ENCODE results near the gene UBE2G2.

UBE2G2 gene, protein sequence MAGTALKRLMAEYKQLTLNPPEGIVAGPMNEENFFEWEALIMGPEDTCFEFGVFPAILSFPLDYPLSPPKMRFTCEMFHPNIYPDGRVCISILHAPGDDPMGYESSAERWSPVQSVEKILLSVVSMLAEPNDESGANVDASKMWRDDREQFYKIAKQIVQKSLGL

DNA sequence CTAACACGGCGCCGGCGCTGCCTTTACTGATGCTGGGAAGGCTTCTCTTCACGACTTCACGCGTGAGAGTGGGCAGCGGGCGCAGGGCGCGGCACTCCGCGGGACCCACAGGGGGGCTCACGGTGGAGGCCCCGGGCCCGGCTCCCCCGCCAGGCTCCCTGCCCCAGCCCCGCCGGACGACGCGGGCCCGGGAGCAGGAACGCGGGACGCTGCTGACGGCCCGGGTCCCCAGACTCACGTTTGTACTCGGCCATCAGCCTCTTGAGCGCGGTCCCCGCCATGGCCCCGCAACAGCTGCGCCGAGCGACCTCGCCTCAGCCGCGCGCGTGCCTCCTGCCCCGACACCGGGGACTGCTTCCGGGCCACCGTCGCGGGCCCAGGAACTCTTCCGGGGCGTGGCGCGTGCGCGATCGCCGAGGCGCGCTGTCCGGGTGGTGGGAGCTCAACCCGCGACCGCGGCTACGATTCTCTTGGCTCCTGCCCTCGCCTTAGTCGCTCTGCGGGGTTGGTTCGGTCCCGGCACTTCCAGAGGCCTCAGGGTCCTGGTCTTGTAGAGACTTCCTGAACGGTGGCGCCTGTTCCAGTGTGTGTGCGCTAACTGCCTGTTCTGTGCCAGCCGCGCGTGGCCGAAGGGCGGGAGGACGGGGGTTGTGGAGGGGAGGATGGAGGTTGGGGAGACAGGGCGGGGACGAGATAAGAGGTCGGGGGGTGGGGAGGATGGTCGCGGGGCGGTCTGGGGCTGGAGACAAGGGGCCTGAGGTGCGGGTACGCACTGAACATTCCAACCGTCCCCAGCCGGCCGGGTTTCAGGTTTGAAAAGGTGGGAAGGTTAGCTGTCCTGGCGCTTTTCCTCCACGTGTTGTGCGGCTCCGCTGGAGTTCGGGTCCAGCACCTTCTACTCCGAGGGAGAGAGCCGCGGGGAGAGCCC is at the start of gene UBE2G2:
Gene UBE2G2 (minus strand): TSS at position 353 of the 928 bp plus-strand sequence. CDS start 72 bp downstream, at position 281.
- no peak for TF ChIP-seq ZFX (IDR thresholded peaks at IDR 0.05; ENCODE audit: borderline replicate concordance)
- TF ChIP-seq, protein P1, sequence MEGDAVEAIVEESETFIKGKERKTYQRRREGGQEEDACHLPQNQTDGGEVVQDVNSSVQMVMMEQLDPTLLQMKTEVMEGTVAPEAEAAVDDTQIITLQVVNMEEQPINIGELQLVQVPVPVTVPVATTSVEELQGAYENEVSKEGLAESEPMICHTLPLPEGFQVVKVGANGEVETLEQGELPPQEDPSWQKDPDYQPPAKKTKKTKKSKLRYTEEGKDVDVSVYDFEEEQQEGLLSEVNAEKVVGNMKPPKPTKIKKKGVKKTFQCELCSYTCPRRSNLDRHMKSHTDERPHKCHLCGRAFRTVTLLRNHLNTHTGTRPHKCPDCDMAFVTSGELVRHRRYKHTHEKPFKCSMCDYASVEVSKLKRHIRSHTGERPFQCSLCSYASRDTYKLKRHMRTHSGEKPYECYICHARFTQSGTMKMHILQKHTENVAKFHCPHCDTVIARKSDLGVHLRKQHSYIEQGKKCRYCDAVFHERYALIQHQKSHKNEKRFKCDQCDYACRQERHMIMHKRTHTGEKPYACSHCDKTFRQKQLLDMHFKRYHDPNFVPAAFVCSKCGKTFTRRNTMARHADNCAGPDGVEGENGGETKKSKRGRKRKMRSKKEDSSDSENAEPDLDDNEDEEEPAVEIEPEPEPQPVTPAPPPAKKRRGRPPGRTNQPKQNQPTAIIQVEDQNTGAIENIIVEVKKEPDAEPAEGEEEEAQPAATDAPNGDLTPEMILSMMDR (IDR thresholded peaks at IDR 0.05), result peak; percentile 40; the same call in 1 of the 2 replicates
- H3K27ac ChIP-seq, result peak within 1 kb of the TSS; percentile 75

DNA sequence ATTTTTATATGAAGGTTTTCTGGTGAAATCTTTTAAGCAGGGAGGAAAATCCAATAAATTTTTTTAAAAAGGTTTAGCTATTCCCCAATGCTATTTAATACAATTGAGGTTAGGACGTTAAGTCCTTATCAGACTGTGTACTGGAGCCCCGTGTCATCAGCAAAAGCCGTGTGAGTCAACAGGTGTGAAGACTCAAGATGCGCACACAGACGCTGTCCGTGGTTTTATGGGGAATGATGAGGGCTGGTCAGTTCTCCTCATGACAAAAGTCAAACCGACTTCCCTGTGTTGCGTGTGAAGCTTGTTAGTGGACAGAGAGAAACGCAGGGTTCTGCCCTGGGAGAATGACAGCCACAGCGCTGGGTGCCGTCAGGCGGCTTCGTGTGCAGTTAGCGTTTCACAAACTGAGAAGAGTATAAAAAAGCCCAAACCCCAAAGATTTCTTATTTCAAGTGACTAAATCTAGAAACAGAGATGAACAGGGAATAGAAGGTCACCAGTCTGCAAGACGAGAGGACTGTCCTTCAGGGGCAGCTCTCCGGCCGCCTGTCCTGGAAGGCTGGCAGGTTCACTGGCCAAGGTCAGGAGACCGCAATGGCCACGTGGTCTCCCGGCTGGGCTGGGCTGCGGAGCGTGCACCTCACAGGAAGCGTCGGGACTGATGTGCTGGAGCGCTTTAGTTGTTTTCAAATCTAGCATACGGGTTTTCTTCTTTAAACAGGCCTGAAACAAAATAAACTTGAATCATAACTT is 49.5 kb upstream of the UBE2G2 start:
- no peak overlapping the region for H3K27ac ChIP-seq
- TF ChIP-seq ZFX (IDR thresholded peaks at IDR 0.05; ENCODE audit: borderline replicate concordance), result no peak
- TF ChIP-seq, protein P1 (IDR thresholded peaks at IDR 0.05), result no peak

DNA sequence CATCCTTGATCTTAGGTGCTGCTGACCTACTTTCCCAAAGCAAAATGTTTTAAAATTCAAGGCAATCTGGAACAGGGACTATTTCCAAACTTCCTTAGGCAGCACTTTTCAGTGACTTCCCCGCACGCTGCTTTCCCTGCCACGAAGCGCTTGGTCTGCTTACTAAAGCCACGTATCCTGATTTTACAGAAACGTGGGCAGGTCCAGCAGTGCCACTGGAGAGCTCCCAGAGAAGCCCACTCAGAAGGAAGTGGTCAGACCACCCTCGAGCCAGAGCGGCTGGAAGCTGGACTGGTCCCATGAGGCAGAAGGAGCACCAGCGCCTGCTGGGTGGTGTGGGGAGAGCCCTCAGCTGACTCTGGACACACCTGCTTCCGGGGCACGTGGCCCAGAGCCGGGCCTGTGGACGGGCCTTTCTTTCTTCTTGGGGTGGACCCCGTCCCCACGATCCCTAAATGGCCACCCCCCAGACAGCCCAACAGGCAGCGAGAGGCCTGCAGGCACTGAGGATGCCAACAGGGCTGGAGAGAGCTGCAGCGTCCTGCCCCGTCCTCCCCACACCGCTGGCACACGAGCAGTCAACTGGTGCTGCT is 48.7 kb upstream of the UBE2G2 start:
- no peak overlapping the region for H3K27ac ChIP-seq
- TF ChIP-seq, protein P1 (IDR thresholded peaks at IDR 0.05), result no peak
- TF ChIP-seq ZFX (IDR thresholded peaks at IDR 0.05; ENCODE audit: borderline replicate concordance), result no peak

DNA sequence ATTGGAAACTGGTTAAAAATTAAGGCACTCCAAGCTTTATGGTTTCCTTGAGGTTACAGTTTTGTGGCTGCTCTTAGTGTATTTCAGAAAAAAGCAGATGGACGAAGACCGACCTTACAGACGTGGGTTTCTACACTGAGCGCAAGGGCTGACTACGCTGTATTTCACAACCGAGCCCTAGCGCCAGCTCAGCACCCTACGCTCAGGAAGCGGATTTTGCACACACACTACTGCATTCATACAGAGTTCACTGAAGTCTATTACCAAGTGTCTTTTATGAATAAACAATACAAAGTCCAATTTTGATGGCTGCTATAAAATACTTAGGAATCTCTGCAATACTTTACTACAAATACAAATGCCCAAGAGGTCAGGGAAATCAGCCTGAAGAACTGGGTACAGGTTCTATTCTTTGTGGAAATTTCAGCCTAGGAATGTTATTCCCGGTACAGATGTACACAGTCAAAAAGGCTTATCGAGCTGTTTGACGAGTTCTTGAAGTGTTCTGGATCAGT is 48.1 kb upstream of the UBE2G2 start:
- TF ChIP-seq, protein P1 (IDR thresholded peaks at IDR 0.05), result no peak
- TF ChIP-seq ZFX (IDR thresholded peaks at IDR 0.05; ENCODE audit: borderline replicate concordance), result no peak
- no peak overlapping the region for H3K27ac ChIP-seq

DNA sequence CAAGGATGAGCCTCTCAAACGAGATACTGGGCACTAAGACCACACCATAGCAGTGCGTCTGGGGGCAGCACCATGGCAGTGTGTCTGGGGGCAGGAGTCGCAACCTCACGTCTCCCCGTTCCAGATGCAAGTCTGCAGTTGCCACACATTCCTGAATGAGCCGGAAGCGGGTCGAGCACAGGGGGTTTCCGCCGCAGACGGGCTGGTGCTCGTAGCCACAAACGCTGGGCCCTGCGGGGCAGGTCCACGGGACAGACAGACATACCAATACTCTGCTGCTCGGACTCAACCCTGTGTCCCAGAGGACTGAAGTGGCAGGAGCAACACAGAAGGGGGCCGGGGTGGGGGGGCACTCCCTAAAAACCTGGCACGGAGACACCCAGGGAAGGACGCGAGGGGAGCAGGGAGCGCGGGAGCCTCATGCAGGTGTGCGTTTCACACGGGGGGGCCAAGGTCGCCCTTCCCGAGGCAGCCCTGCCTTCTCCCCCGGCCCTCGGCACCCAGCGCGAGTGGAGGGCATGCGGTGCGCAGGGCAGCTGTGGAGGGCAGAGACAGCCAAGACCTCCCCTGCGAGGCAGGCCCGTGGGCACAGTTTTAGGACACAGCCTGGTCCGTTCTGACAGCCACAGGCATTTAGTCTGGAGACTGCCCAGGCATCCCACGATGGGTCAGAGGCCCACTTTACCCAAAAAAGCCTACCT is 47.4 kb upstream of the UBE2G2 start:
- no peak overlapping the region for H3K27ac ChIP-seq
- no peak for TF ChIP-seq ZFX (IDR thresholded peaks at IDR 0.05; ENCODE audit: borderline replicate concordance)
- TF ChIP-seq, protein P1 (IDR thresholded peaks at IDR 0.05), result no peak

DNA sequence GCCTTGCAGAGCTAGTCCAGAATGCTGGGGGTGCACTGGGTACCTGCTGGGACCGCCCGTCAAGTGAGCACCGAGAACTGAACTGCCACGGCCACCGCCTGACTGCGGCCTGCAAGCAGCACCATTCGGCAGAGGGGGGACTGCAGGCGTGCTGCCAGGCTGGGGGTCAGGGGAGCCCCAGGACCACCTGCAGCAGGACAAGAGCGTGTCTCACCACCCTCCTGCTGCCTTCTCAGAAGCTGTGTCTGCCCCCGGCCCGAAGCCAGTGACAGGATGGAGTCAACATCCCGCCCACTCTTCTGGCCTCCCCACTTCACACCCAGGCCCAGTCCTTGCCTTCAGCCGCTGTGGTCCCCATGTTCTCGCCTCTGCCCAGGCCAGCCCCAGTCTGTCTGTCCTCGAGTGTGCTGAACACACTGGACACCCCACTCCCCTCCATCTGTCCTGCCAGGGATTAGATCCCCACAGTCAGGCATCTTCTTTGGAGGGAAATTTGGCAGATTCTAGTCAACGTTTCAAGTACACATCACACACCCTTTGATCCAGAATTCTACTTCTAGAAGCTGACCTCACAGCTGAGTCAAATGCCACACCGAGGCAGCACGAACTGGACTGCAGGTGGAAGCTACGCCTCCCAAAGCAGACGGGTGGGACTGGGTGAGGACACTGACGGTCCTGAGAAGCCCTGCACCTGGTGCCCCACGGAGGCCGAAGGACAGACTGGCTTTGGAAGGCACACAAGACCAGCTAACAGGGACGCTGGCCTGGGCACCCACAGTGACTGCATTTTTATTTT is 45.8 kb upstream of the UBE2G2 start:
- no peak overlapping the region for H3K27ac ChIP-seq
- TF ChIP-seq ZFX (IDR thresholded peaks at IDR 0.05; ENCODE audit: borderline replicate concordance), result no peak

Data from 22Rv1 (cell line).